GM12878 (cell line): ENCODE results near the gene EYS. TPM values are rescaled to one million over a fixed set of nuclear protein-coding genes. Genes with fewer than 3 reads are reported as not detected.

Source experiments
- ATAC-seq: fragments of 200-7000 bp; cut with Tn5 transposase; 3 replicates; pipeline ENCODE4 v1.9.1; 2020; ENCODE audit warnings: mild to moderate bottlenecking, moderate library complexity
- BruUV-seq: library from RNA; stranded (reverse); fragments of 400-500 nt; replicated peaks from 2 replicates; lab custom pipeline; 2021; lab: Mats Ljungman, UMichigan
- CTCF ChIA-PET: fragments of 300-600 bp; sonication (Branson Sonifier 250); formaldehyde crosslinking; extraction: SDS; loops from one replicate; lab custom pipeline; 2021; ENCODE audit warnings: inconsistent platforms; lab: Yijun Ruan, JAX
- POLR2A ChIA-PET: fragments of 350-600 bp; formaldehyde crosslinking; extraction: SDS; loops from one replicate; lab custom pipeline; 2021; ENCODE audit warnings: inconsistent platforms; lab: Charles Lee
- RAD21 ChIA-PET: fragments of 300-600 bp; sonication (Branson Sonifier 250); formaldehyde crosslinking; loops from one replicate; lab custom pipeline; 2023; ENCODE audit warnings: antibody characterized with exemption; ENCODE audit not compliant: unreplicated experiment; lab: Charles Lee
- SMC1A ChIA-PET: fragments of 300-600 bp; sonication (Branson Sonifier 250); formaldehyde crosslinking; loops from one replicate; lab custom pipeline; 2023; ENCODE audit not compliant: unreplicated experiment, uncharacterized antibody; lab: Charles Lee
- DNase-seq: peaks from one replicate; pipeline ENCODE4 v3.0.0-alpha.2; 2011; ENCODE audit warnings: low read depth, low spot score
- FAIRE-seq: peaks from 3 replicates; lab custom pipeline; 2011; peaks lifted over from hg19 to GRCh38; lab: Jason Lieb, UNC
- H2AFZ ChIP-seq: 2 replicates; pipeline ENCODE4 v1.6.0; 2011; ENCODE audit warnings: low read depth, low read length, control low read depth; ENCODE audit not compliant: control insufficient read depth
- H3K27ac ChIP-seq: 2 replicates; pipeline ENCODE4 v1.5.1; 2011; ENCODE audit warnings: control low read depth; ENCODE audit not compliant: control insufficient read depth, insufficient read depth
- H3K27me3 ChIP-seq, 2 experiments: replicated peaks in 1 of 2; 2 replicates each; pipeline versions ENCODE4 v1.6.0 to v1.6.1; 2011; ENCODE audit warnings: low read length in 1 of 2; ENCODE audit not compliant: control insufficient read depth in 2 of 2, insufficient read depth in 2 of 2
- H3K36me3 ChIP-seq, 2 experiments: 2 replicates each; pipeline ENCODE4 v1.5.1; 2011; ENCODE audit warnings: low read length in 1 of 2; ENCODE audit not compliant: control insufficient read depth in 2 of 2, insufficient read depth in 2 of 2
- H3K4me1 ChIP-seq: 2 replicates; pipeline ENCODE4 v1.6.1; 2011; ENCODE audit warnings: mild to moderate bottlenecking, low read length, moderate library complexity, mixed read lengths; ENCODE audit not compliant: control insufficient read depth, insufficient read depth
- H3K4me2 ChIP-seq: 2 replicates; pipeline ENCODE4 v1.6.0; 2011; ENCODE audit warnings: control low read depth; ENCODE audit not compliant: control insufficient read depth, insufficient read depth
- H3K4me3 ChIP-seq: fragments of 200-600 bp; sonication (generic); 2 replicates; pipeline ENCODE4 v1.5.1; 2016
- H3K79me2 ChIP-seq: 2 replicates; pipeline ENCODE4 v1.6.0; 2011; ENCODE audit warnings: low read length; ENCODE audit not compliant: control insufficient read depth, insufficient read depth
- H3K9ac ChIP-seq: 2 replicates; pipeline ENCODE4 v1.8.0; 2011; ENCODE audit warnings: low read length, control low read depth, mixed read lengths; ENCODE audit not compliant: control insufficient read depth, insufficient read depth
- H3K9me3 ChIP-seq: replicated peaks from 3 replicates; pipeline ENCODE4 v1.5.1; 2011; ENCODE audit warnings: mild to moderate bottlenecking, low read length; ENCODE audit not compliant: control insufficient read depth, insufficient read depth
- H4K20me1 ChIP-seq: 2 replicates; pipeline ENCODE4 v1.6.0; 2011; ENCODE audit not compliant: control insufficient read depth, insufficient read depth
- BCL3 ChIP-seq: IDR thresholded peaks from 2 replicates; pipeline ENCODE4 v1.6.1; 2011; ENCODE audit warnings: borderline replicate concordance, low read depth, mild to moderate bottlenecking, moderate library complexity, low read length; ENCODE audit not compliant: insufficient read depth, poor library complexity, severe bottlenecking
- EZH2 ChIP-seq: IDR thresholded peaks from 2 replicates; pipeline ENCODE4 v1.6.1; 2012; ENCODE audit warnings: low read depth, mild to moderate bottlenecking, control low read depth, inconsistent platforms, low read length, borderline replicate concordance; ENCODE audit not compliant: control insufficient read depth
- GABPA ChIP-seq: IDR thresholded peaks from 2 replicates; pipeline ENCODE4 v1.6.1; 2014; ENCODE audit warnings: antibody characterized with exemption, low read depth, mild to moderate bottlenecking, inconsistent platforms
- HDAC6 ChIP-seq: fragments of 200-600 bp; sonication (generic); IDR thresholded peaks from one replicate; pipeline ENCODE4 v1.8.0; 2017; ENCODE audit warnings: antibody characterized with exemption; ENCODE audit not compliant: unreplicated experiment
- MTA2 ChIP-seq: fragments of 450-650 bp; IDR thresholded peaks from 2 replicates; pipeline ENCODE4 v1.6.1; 2016; ENCODE audit warnings: low read depth, mild to moderate bottlenecking, moderate library complexity
- MXI1 ChIP-seq: fragments of 150-350 bp; IDR thresholded peaks from 2 replicates; pipeline ENCODE4 v1.6.1; 2011; ENCODE audit warnings: low read depth, mild to moderate bottlenecking, inconsistent platforms, low read length, improper control_type of control experiment
- MYB ChIP-seq: fragments of 150-350 bp; IDR thresholded peaks from 2 replicates; pipeline ENCODE4 v1.6.1; 2014; ENCODE audit warnings: mild to moderate bottlenecking, low read depth, low read length, borderline replicate concordance
- PAX5 ChIP-seq: IDR thresholded peaks from 2 replicates; pipeline ENCODE4 v1.6.1; 2011; ENCODE audit warnings: low read depth, low read length, borderline replicate concordance
- SMC3 ChIP-seq: IDR thresholded peaks from 2 replicates; pipeline ENCODE4 v1.6.1; 2011; ENCODE audit warnings: low read length, improper control_type of control experiment, borderline replicate concordance
- SUPT20H ChIP-seq: IDR thresholded peaks from 2 replicates; pipeline ENCODE4 v1.6.1; 2011; ENCODE audit warnings: low read depth, mild to moderate bottlenecking, low read length, moderate library complexity, borderline replicate concordance; ENCODE audit not compliant: control insufficient read depth
- YY1 ChIP-seq: IDR thresholded peaks from 2 replicates; pipeline ENCODE4 v1.6.1; 2011; ENCODE audit warnings: low read depth, mild to moderate bottlenecking, low read length
- ZNF592 ChIP-seq: fragments of 450-650 bp; IDR thresholded peaks from 2 replicates; pipeline ENCODE4 v1.6.1; 2017; ENCODE audit warnings: mild to moderate bottlenecking, moderate library complexity
- in situ Hi-C: fragments of 300-500 bp; cut with MboI; formaldehyde crosslinking; loops from 9 replicates; pipeline ENCODE4 v1.14.3; 2018; ENCODE audit warnings: mixed read lengths
- intact Hi-C: fragments of 100-400 bp; cut with micrococcal nuclease; formaldehyde crosslinking; loops from one replicate; pipeline ENCODE4 v1.14.2; 2022; ENCODE audit not compliant: unreplicated experiment
- polyA plus RNA-seq, 11 experiments: library from polyadenylated mRNA; depleted of rRNA in 4 of 11; unstranded in 6 of 11; stranded (reverse) in 5 of 11; fragments of >200 nt; fragmentation: Nextera tagmentation in 4 of 11; fragmentation: Illumina TruSeq in 1 of 11; extraction: Ambion mirVana in 4 of 11; extraction: Trizol in 1 of 11; gene quantifications; 1 replicate in 1 of 11; 2 replicates in 10 of 11; pipeline versions ENCODE4 v1.2.1 to v1.2.3, GENCODE V29; 2011 to 2016; ENCODE audit warnings: inconsistent platforms in 2 of 11, missing spikeins in 2 of 11, low read depth in 1 of 11
- total RNA-seq, 4 experiments: library from RNA; depleted of rRNA in 3 of 4; stranded (reverse); fragments of >200 nt in 3 of 4; fragmentation: Illumina TruSeq in 1 of 4; extraction: Trizol in 1 of 4; gene quantifications; 2 replicates each; pipeline versions ENCODE4 v1.2.1 to v1.2.3, GENCODE V29; 2013 to 2021
- TF ChIP-seq, protein P1 (sequence below): IDR thresholded peaks from 2 replicates; pipeline ENCODE4 v1.6.1; 2011; ENCODE audit warnings: low read depth, mild to moderate bottlenecking, low read length, moderate library complexity, borderline replicate concordance; ENCODE audit errors: extremely low read depth

Gene EYS
- total and polyA plus RNA-seq, 10 of the 15 experiments (the other 5 are each of a cell fraction or from before 2014, with no cell fraction given) = under 0.01 to 0.14 (median 0.02) TPM; not detected in 1

- TF ChIP-seq ZNF592 = no peak
- no peak for TF ChIP-seq SUPT20H
- TF ChIP-seq MYB = no peak
- no peak for TF ChIP-seq HDAC6
- TF ChIP-seq MXI1 = no peak
- TF ChIP-seq, all 136 proteins: peak for 0
Observed at GRCh38 chr6:63964366-63964765, 1742.7 kb downstream of the EYS start (continued).

GRCh38 chr6:63963769-63964315 lies 1743.2 kb downstream of the EYS start:
- FAIRE-seq = no peak
- Histone ChIP-seq H3K27ac (no peak overlapping the region), H3K4me1 (no peaks in the 10 kb centered on the region), H3K36me3 (no peaks in the 10 kb centered on the region), H4K20me1 (no peaks in the 10 kb centered on the region), H3K79me2 (no peaks in the 10 kb centered on the region), H3K9ac (no peak overlapping the region), H2AFZ (no peak overlapping the region), H3K9me3 (no peaks in the 10 kb centered on the region), H3K4me2 (no peak overlapping the region), H3K27me3 (no peaks in the 10 kb centered on the region), H3K4me3 (no peak overlapping the region)
- intact Hi-C loops (no loop called here), in situ Hi-C loops (no loop called here)
- no peak for ATAC-seq
- ChIA-PET RAD21 (no interaction called here), SMC1A (interaction anchor here (0.7 kb wide), 1 partner anchor 15 kb away, joined by 3 read pairs; no protein-coding TSS in a partner anchor), POLR2A (no interaction called here), CTCF (interaction anchor here (0.7 to 1.7 kb wide), 2 partner anchors 367 to 615 kb away, joined by 3 to 8 read pairs; no protein-coding TSS in a partner anchor)
- no TSS peak for BruUV-seq
- no peak for DNase-seq
- TF ChIP-seq MTA2 (no peak), PAX5 (no peak), YY1 (no peak), GABPA (no peak), EZH2 (no peak), BCL3 (no peak), SMC3 (no peak)
- TF ChIP-seq, protein P1, sequence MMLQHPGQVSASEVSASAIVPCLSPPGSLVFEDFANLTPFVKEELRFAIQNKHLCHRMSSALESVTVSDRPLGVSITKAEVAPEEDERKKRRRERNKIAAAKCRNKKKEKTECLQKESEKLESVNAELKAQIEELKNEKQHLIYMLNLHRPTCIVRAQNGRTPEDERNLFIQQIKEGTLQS = no peak
